SHP77 (cell line): ENCODE measurements around the gene GALK1.
"Not testable (repeated sequence)": the region's sequence is repeated elsewhere in the genome, so short reads cannot be mapped to it uniquely, and the experiment has no call there.

Experiments
- DNase-seq, 2 experiments: peaks; one replicate each; lab custom pipeline; 2025; lab: John Stamatoyannopoulos, UW

The GALK1 gene

GRCh38 chr17:75783803-75784472, 18.9 kb upstream of the GALK1 start:
- no peak for DNase-seq

GRCh38 chr17:75783069-75783783, 18.2 kb upstream of the GALK1 start:
- no peak for DNase-seq

- DNase-seq: no peak
Measured at GRCh38 chr17:75779987-75780889, 15.2 kb upstream of the GALK1 start.

- peak; percentile 100 for DNase-seq
Measured at GRCh38 chr17:75779250-75779986, 14.4 kb upstream of the GALK1 start.

DNA sequence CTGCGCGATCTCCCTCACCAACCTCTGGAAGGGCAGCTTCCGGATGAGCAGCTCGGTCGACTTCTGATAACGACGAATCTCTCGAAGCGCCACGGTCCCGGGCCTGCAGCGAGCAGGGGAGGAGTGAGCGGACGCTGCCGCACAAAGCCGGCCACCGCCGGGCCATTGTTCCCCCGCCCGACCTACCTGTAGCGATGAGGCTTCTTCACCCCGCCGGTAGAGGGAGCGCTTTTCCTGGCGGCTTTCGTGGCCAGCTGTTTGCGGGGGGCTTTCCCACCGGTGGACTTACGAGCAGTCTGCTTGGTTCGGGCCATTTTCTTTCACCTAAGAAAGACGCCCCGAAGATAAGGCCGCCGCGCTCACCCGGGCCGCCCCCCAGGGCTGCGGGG, 13.9 kb upstream of the GALK1 start:
- DNase-seq: no peak

DNA sequence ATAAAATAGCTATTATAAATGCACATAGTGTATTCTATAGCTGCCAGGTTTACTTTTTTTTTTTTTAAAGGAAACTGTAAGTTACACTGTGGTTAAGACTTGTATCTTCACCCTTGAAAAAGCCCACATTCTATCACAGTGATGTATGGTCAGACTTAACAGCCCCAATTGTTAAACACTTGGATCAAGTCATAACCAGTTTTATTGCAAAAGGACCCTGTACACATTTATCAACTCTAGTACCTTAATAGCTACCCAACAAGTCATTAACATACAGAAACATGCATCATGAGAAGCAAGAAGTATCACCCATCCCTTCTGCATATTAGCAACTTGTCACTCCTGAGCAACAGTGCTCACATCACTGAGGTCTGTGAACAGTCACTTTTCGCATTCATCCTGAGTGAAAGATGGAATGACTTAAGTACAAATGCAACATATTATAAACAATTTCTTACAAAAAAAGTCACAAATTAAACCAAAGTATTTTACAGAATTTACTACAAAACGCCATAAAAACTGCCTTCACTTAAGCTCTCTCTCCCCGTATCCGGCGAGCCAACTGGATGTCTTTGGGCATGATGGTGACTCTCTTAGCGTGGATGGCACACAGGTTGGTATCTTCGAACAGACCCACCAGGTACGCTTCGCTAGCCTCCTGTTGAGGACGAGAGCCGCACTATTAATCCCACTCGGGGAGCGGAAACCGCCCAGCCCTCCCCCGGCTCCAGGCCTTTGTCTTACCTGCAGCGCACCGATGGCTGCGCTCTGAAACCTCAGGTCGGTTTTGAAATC, 13.3 kb upstream of the GALK1 start:
- DNase-seq: not testable (repeated sequence)

DNA sequence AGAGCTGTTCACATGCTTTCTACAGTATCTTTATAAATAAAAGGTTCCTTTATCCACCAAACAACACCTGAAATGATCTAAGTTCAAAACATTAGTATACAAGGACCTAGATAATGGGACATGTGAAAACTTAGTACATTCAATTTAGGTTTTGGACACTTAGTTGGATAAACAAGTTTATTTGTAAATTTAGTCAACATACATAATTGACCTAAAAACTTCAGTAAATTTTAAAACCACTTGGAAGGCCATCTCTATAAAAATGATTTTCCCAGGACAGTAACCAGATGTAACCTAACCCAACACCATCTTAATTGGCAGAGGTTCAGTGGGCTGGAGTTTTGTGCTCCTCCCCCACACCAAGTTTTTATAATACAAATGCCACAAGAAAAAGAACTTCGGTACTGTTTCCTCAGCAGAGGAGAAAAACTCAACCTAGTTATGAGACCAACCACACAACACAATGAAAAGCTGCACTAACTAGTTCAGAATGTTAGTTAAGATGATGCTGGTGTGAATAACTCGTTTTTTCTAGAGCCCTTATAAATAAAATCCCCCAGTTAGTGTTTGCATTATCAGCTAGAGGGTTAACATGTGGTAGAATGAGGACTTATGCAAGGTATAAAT, 12.4 kb upstream of the GALK1 start:
- DNase-seq: no peak

GRCh38 chr17:75776386-75777295, 11.6 kb upstream of the GALK1 start:
- DNase-seq: no peak

GRCh38 chr17:75774991-75775668, 10.1 kb upstream of the GALK1 start:
- DNase-seq: no peak

GRCh38 chr17:75774471-75774990, 9.5 kb upstream of the GALK1 start:
- no peak for DNase-seq

- no peak for DNase-seq
Measured at GRCh38 chr17:75773808-75774470, 8.9 kb upstream of the GALK1 start.

GRCh38 chr17:75773121-75773807, 8.3 kb upstream of the GALK1 start:
- peak; percentile 33 to 58 for DNase-seq

GRCh38 chr17:75771334-75772281, 6.6 kb upstream of the GALK1 start:
- peak in 1 of 2 experiments; percentile 31 for DNase-seq

GRCh38 chr17:75769536-75769935, 4.5 kb upstream of the GALK1 start:
- DNase-seq: no peak

GRCh38 chr17:75767881-75768280, 2.9 kb upstream of the GALK1 start:
- no peak for DNase-seq

DNA sequence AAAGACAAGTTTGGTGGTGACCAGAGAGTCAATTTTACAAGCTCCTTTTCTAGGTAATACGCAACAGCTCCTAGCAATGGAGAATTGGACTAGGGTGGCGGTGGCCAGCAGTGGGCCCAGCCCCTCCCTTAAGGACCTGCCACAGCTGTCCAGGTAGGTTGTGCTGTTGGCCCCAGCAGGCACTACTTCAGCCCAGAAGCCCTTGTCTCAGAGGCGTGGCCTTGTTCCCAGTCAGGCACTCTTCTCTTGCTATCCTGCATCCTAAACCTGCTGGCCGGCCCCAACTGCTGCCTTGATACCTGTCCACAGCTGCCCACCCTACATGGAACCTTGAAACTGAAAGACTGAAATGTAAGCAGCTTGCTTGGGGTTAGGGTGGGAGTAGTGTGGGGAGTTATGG, 989 bp upstream of the GALK1 start:
- DNase-seq: no peak

DNA sequence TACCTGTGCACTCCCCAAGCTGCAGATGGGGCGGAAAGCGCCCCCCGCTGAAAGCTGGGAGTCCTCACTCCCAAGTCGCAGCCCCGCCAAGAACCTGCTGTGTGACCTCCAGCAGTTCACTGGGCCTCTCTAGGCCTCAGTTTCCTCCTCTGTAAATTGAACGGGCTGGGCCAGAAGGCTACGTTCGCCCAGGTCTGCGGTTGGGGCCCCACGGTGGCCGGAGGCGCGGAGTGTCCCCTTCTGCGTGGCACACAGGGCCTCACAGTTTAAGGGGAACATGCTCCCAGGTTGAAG, 628 bp downstream of the GALK1 start:
- no peak for DNase-seq
